Muscle of back (tissue), 11 donors: ENCODE measurements around the gene SPRED2. TPM values are rescaled to one million over a fixed set of nuclear protein-coding genes. Genes with fewer than 3 reads are reported as not detected.

ENCODE experiments used
- DNase-seq, 3 donors: peaks; one replicate each; pipeline versions ENCODE4 v3.0.0 to v3.0.0-alpha.2; 2013
- polyA plus RNA-seq, 10 donors: library from polyadenylated mRNA; unstranded; fragments of 120-200 nt; gene quantifications; one replicate each; pipeline ENCODE4 v1.2.1, GENCODE V29; 2013; ENCODE audit not compliant: insufficient read length in 10 of 10

SPRED2 gene
- polyA plus RNA-seq, 10 donors, result 30.1 to 44.1 (median 35.3) TPM

GRCh38 chr2:65389476-65389875 is 42.9 kb downstream of the SPRED2 start:
- DNase-seq, result no peak

GRCh38 chr2:65388596-65389390 is 43.6 kb downstream of the SPRED2 start:
- DNase-seq, result no peak

GRCh38 chr2:65388051-65388531 is 44.3 kb downstream of the SPRED2 start:
- DNase-seq, result no peak

GRCh38 chr2:65386989-65387388 is 45.4 kb downstream of the SPRED2 start:
- DNase-seq, result no peak

- no peak for DNase-seq
These were observed 46.1 kb downstream of the SPRED2 start for GRCh38 chr2:65386344-65386743.

- DNase-seq, result peak in 1 of 3 donors; percentile 77
These were observed 48.6 kb downstream of the SPRED2 start for GRCh38 chr2:65383541-65384488.

GRCh38 chr2:65382776-65383357 is 49.5 kb downstream of the SPRED2 start:
- peak in 1 of 3 donors; percentile 67 for DNase-seq

GRCh38 chr2:65382323-65382722 is 50.1 kb downstream of the SPRED2 start:
- DNase-seq, result no peak

GRCh38 chr2:65381607-65382051 is 50.8 kb downstream of the SPRED2 start:
- DNase-seq, result no peak

- no peak for DNase-seq
These were observed 52.1 kb downstream of the SPRED2 start for GRCh38 chr2:65380255-65380654.

- no peak for DNase-seq
These were observed 52.7 kb downstream of the SPRED2 start for GRCh38 chr2:65379721-65380171.

GRCh38 chr2:65379223-65379622 is 53.2 kb downstream of the SPRED2 start:
- no peak for DNase-seq

- no peak for DNase-seq
These were observed 54.1 kb downstream of the SPRED2 start for GRCh38 chr2:65378290-65378689.

- no peak for DNase-seq
These were observed 54.7 kb downstream of the SPRED2 start for GRCh38 chr2:65377556-65378192.

- DNase-seq, result no peak
These were observed 56.7 kb downstream of the SPRED2 start for GRCh38 chr2:65375723-65376122.

GRCh38 chr2:65374999-65375398 is 57.4 kb downstream of the SPRED2 start:
- DNase-seq, result no peak

- DNase-seq, result no peak
These were observed 57.8 kb downstream of the SPRED2 start for GRCh38 chr2:65374575-65374974.

- no peak for DNase-seq
These were observed 59.0 kb downstream of the SPRED2 start for GRCh38 chr2:65373365-65373918.

GRCh38 chr2:65372619-65373018 is 59.8 kb downstream of the SPRED2 start:
- DNase-seq, result no peak

GRCh38 chr2:65371074-65371434 is 61.3 kb downstream of the SPRED2 start:
- peak in 2 of 3 donors; percentile 35 to 59 for DNase-seq

- peak; percentile 64 to 93 (median 74) for DNase-seq
These were observed 61.9 kb downstream of the SPRED2 start for GRCh38 chr2:65370387-65371073.
